NCI-H2171 (cell line): ENCODE data around the gene MORN3.
"Not testable (repeated sequence)": the region's sequence is repeated elsewhere in the genome, so short reads cannot be mapped to it uniquely, and the experiment has no call there.

Experiments
- DNase-seq: peaks from one replicate; lab custom pipeline; 2025; lab: John Stamatoyannopoulos, UW

Gene MORN3

GRCh38 chr12:121669521-121669900, at the start of gene MORN3:
TSS of gene MORN3 (minus strand) at chr12:121669654. CDS start at chr12:121669483, 171 bp downstream.
- no peak for DNase-seq

- DNase-seq: peak; percentile 88
These were observed 49.3 kb upstream of the MORN3 start for GRCh38 chr12:121718653-121719239.

GRCh38 chr12:121717041-121717699, 47.7 kb upstream of the MORN3 start:
- no peak for DNase-seq

GRCh38 chr12:121715862-121716435, 46.5 kb upstream of the MORN3 start:
- no peak for DNase-seq

GRCh38 chr12:121715055-121715454, 45.6 kb upstream of the MORN3 start:
- DNase-seq: not testable (repeated sequence)

- no peak for DNase-seq
These were observed 44.3 kb upstream of the MORN3 start for GRCh38 chr12:121713793-121714192.

- peak; percentile 50 for DNase-seq
These were observed 43.9 kb upstream of the MORN3 start for GRCh38 chr12:121713257-121713777.

GRCh38 chr12:121712461-121713256, 43.2 kb upstream of the MORN3 start, which contains the start of gene TMEM120B:
TSS of gene TMEM120B (plus strand) at chr12:121712752. CDS start at chr12:121712896, 144 bp downstream.
- DNase-seq: peak; percentile 84

- peak; percentile 8 for DNase-seq
These were observed 42.7 kb upstream of the MORN3 start for GRCh38 chr12:121712190-121712460.

GRCh38 chr12:121711361-121712189, 42.1 kb upstream of the MORN3 start:
- no peak for DNase-seq

GRCh38 chr12:121709478-121709961, 40.1 kb upstream of the MORN3 start:
- no peak for DNase-seq

- not testable (repeated sequence) for DNase-seq
These were observed 39.6 kb upstream of the MORN3 start for GRCh38 chr12:121709064-121709424.

GRCh38 chr12:121708313-121709063, 39.0 kb upstream of the MORN3 start:
- DNase-seq: no peak

- DNase-seq: no peak
These were observed 36.1 kb upstream of the MORN3 start for GRCh38 chr12:121705514-121705913.

- DNase-seq: no peak
These were observed 33.5 kb upstream of the MORN3 start for GRCh38 chr12:121702944-121703343.

- no peak for DNase-seq
These were observed 32.3 kb upstream of the MORN3 start for GRCh38 chr12:121701667-121702277.

- DNase-seq: not testable (repeated sequence)
These were observed 28.4 kb upstream of the MORN3 start for GRCh38 chr12:121697861-121698260.

GRCh38 chr12:121697093-121697698, 27.7 kb upstream of the MORN3 start:
- DNase-seq: peak; percentile 41

GRCh38 chr12:121693155-121693687, 23.8 kb upstream of the MORN3 start:
- DNase-seq: no peak

- not testable (repeated sequence) for DNase-seq
These were observed 23.3 kb upstream of the MORN3 start for GRCh38 chr12:121692744-121693143.
